ENCODE data around the gene CCDC57. TPM values are rescaled to one million over a fixed set of nuclear protein-coding genes. Genes with fewer than 3 reads are reported as not detected.
A peak's percentile ranks its signal among the peaks of the same experiment; 100 is the strongest.

CCDC57 gene
- total and polyA plus RNA-seq, 9 of the 15 experiments (the other 6 are each of a cell fraction or from before 2014, with no cell fraction given) = 0.83 to 36.2 (median 13.6) TPM

GRCh38 chr17:82238472-82239201, 26.0 kb upstream of the CCDC57 start (continued):
- TF ChIP-seq ZNF518B (CRISPR knock-in tag; IDR thresholded peaks at IDR 0.05) (no peak), NCOR1 (IDR thresholded peaks at IDR 0.05) (no peak), SMC3 (conservative IDR thresholded peaks at IDR 0.05; ENCODE audit: insufficient read depth, low read depth, low read length) (no peak), RNF2 (IDR thresholded peaks at IDR 0.05) (no peak), TBL1XR1 (IDR thresholded peaks at IDR 0.05; ENCODE audit: low read length in 2 of 2) (no peak), MYBL2 (IDR thresholded peaks at IDR 0.05; ENCODE audit: low read depth) (no peak), MYBL2 (CRISPR knock-in tag; IDR thresholded peaks at IDR 0.05; ENCODE audit: borderline replicate concordance) (no peak), NFE2 (IDR thresholded peaks at IDR 0.05; ENCODE audit: low read depth) (no peak), ZNF512 (tag; IDR thresholded peaks at IDR 0.05) (no peak), ZNF184 (CRISPR knock-in tag; IDR thresholded peaks at IDR 0.05) (no peak), ZNF584 (CRISPR knock-in tag; IDR thresholded peaks at IDR 0.05; ENCODE audit: low read depth) (no peak), ZFX (CRISPR knock-in tag; IDR thresholded peaks at IDR 0.05) (peak; percentile 37), PML (IDR thresholded peaks at IDR 0.05; ENCODE audit: low read length) (no peak), CEBPB (tag; IDR thresholded peaks at IDR 0.05) (no peak), ETV5 (CRISPR knock-in tag; IDR thresholded peaks at IDR 0.05; ENCODE audit: low read depth) (peak; percentile 89), NFE2L1 (tag; IDR thresholded peaks at IDR 0.05; ENCODE audit: borderline replicate concordance, low read depth) (no peak), SMARCB1 (IDR thresholded peaks at IDR 0.05; ENCODE audit: insufficient read length, low read depth) (no peak), SMAD3 (CRISPR knock-in tag; conservative IDR thresholded peaks at IDR 0.05) (no peak), ZNF311 (CRISPR knock-in tag; IDR thresholded peaks at IDR 0.05) (no peak), PRMT5 (CRISPR knock-in tag; IDR thresholded peaks at IDR 0.05) (no peak), DDX20 (tag; IDR thresholded peaks at IDR 0.05; ENCODE audit: low read depth) (no peak), HNRNPK (IDR thresholded peaks at IDR 0.05; ENCODE audit: low read depth, low read length, poor library complexity, severe bottlenecking) (no peak), MCM5 (IDR thresholded peaks at IDR 0.05; ENCODE audit: low read depth) (no peak), TAF1 (IDR thresholded peaks at IDR 0.05; ENCODE audit: control insufficient read depth, extremely low read depth, insufficient read depth, low read length, severe bottlenecking) (peak; percentile 41)
